HEK293 (cell line): ENCODE measurements around the gene DNAJC3.
"Not testable (repeated sequence)": the region's sequence is repeated elsewhere in the genome, so short reads cannot be mapped to it uniquely, and the experiment has no call there.

ENCODE experiments used
- CTCF ChIA-PET: fragments of 350-600 bp; formaldehyde crosslinking; extraction: SDS; loops from one replicate; lab custom pipeline; 2021; ENCODE audit warnings: antibody characterized with exemption; lab: Yijun Ruan, JAX
- POLR2A ChIA-PET: fragments of 300-600 bp; formaldehyde crosslinking; extraction: SDS; loops from one replicate; lab custom pipeline; 2020; ENCODE audit warnings: antibody characterized with exemption, inconsistent platforms; lab: Yijun Ruan, JAX
- H3K27ac ChIP-seq: fragments of 200-500 bp; sonication (Bioruptor generic); 2 replicates; pipeline ENCODE4 v1.5.1; 2014; ENCODE audit warnings: low read depth, low read length, control low read depth, inconsistent platforms; ENCODE audit errors: extremely low read depth
- H3K36me3 ChIP-seq, 2 experiments: fragments of 200-500 bp in 1 of 2; sonication (Bioruptor generic) in 1 of 2; 1 replicate in 1 of 2; 2 replicates in 1 of 2; pipeline ENCODE4 v1.5.1; 2014 to 2017; ENCODE audit warnings: inconsistent platforms in 2 of 2, low read length in 2 of 2; ENCODE audit not compliant: control insufficient read depth in 2 of 2, insufficient read depth in 1 of 2
- H3K4me1 ChIP-seq: fragments of 200-500 bp; sonication (Bioruptor generic); 2 replicates; pipeline ENCODE4 v1.5.1; 2014; ENCODE audit warnings: mild to moderate bottlenecking, low read length, inconsistent platforms; ENCODE audit not compliant: control insufficient read depth, insufficient read depth
- H3K4me3 ChIP-seq: 2 replicates; pipeline ENCODE4 v1.5.1; 2011; ENCODE audit warnings: low read depth, mild to moderate bottlenecking, control low read depth, low read length, moderate library complexity
- H3K9me3 ChIP-seq: fragments of 200-500 bp; sonication (Bioruptor generic); 2 replicates; pipeline ENCODE4 v1.5.1; 2014; ENCODE audit warnings: low read depth, low read length, inconsistent platforms; ENCODE audit not compliant: control insufficient read depth, insufficient read depth
- BCL11A ChIP-seq: fragments of 450-650 bp; formaldehyde crosslinking; IDR thresholded peaks from 2 replicates; pipeline ENCODE4 v1.5.1; 2016; ENCODE audit warnings: low read depth, missing biosample characterization, missing genetic modification characterization
- FEZF1 ChIP-seq: fragments of 450-650 bp; formaldehyde crosslinking; IDR thresholded peaks from 2 replicates; pipeline ENCODE4 v1.5.1; 2016; ENCODE audit warnings: missing biosample characterization, missing genetic modification characterization
- GLI2 ChIP-seq: fragments of 450-650 bp; formaldehyde crosslinking; IDR thresholded peaks from 2 replicates; pipeline ENCODE4; 2017; ENCODE audit warnings: missing biosample characterization, missing genetic modification characterization, low read depth, borderline replicate concordance
- GLIS2 ChIP-seq: fragments of 450-650 bp; formaldehyde crosslinking; IDR thresholded peaks from 2 replicates; pipeline ENCODE4 v1.5.1; 2016; ENCODE audit warnings: missing biosample characterization, missing genetic modification characterization
- HOXC10 ChIP-seq: sonication (generic); formaldehyde crosslinking; IDR thresholded peaks from 2 replicates; pipeline ENCODE4 v1.8.1; 2023; ENCODE audit warnings: mild to moderate bottlenecking, missing genetic modification reagents
- HOXD13 ChIP-seq: sonication (generic); formaldehyde crosslinking; IDR thresholded peaks from 2 replicates; pipeline ENCODE4 v1.8.0; 2022; ENCODE audit warnings: missing genetic modification reagents, borderline replicate concordance
- MZF1 ChIP-seq: fragments of 450-650 bp; formaldehyde crosslinking; IDR thresholded peaks from 2 replicates; pipeline ENCODE4 v1.5.1; 2017; ENCODE audit warnings: missing biosample characterization, missing genetic modification characterization, borderline replicate concordance
- SETDB1 ChIP-seq: IDR thresholded peaks from one replicate; pipeline ENCODE4 v1.6.1; 2017; ENCODE audit warnings: mild to moderate bottlenecking, low read length, moderate library complexity, mixed read lengths; ENCODE audit not compliant: insufficient read length
- SP7 ChIP-seq: fragments of 450-650 bp; formaldehyde crosslinking; IDR thresholded peaks from 2 replicates; pipeline ENCODE4 v1.5.1; 2016; ENCODE audit warnings: missing biosample characterization, missing genetic modification characterization
- ZNF174 ChIP-seq: fragments of 450-650 bp; formaldehyde crosslinking; IDR thresholded peaks from 2 replicates; pipeline ENCODE4 v1.5.0; 2017; ENCODE audit warnings: missing biosample characterization, mild to moderate bottlenecking, missing genetic modification characterization
- ZNF2 ChIP-seq: fragments of 450-650 bp; formaldehyde crosslinking; IDR thresholded peaks from 2 replicates; pipeline ENCODE4 v1.5.1; 2016; ENCODE audit warnings: missing biosample characterization, missing genetic modification characterization
- ZNF24 ChIP-seq: fragments of 450-650 bp; formaldehyde crosslinking; IDR thresholded peaks from 2 replicates; pipeline ENCODE4 v1.5.1; 2016; ENCODE audit warnings: missing biosample characterization, missing genetic modification characterization
- ZNF391 ChIP-seq: fragments of 450-650 bp; formaldehyde crosslinking; IDR thresholded peaks from 2 replicates; pipeline ENCODE4 v1.5.1; 2016; ENCODE audit warnings: low read depth, missing biosample characterization, missing genetic modification characterization, borderline replicate concordance
- ZNF433 ChIP-seq: fragments of 450-650 bp; formaldehyde crosslinking; IDR thresholded peaks from 2 replicates; pipeline ENCODE4 v1.5.1; 2016; ENCODE audit warnings: missing biosample characterization, missing genetic modification characterization, low read depth
- ZNF707 ChIP-seq: fragments of 450-650 bp; formaldehyde crosslinking; IDR thresholded peaks from 2 replicates; pipeline ENCODE4 v1.5.1; 2016; ENCODE audit warnings: missing biosample characterization, missing genetic modification characterization
- ZSCAN23 ChIP-seq: fragments of 450-650 bp; formaldehyde crosslinking; IDR thresholded peaks from 2 replicates; pipeline ENCODE4 v1.5.1; 2016; ENCODE audit warnings: missing biosample characterization, missing genetic modification characterization
- TF ChIP-seq, protein P1 (sequence below): fragments of 450-650 bp; formaldehyde crosslinking; IDR thresholded peaks from 2 replicates; pipeline ENCODE4 v1.5.1; 2016; ENCODE audit warnings: missing biosample characterization, missing genetic modification characterization
- TF ChIP-seq, protein P2 (sequence below): fragments of 450-650 bp; formaldehyde crosslinking; IDR thresholded peaks from 2 replicates; pipeline ENCODE4 v1.5.1; 2016; ENCODE audit warnings: missing biosample characterization, missing genetic modification characterization
- TF ChIP-seq, protein P3 (sequence below): fragments of 450-650 bp; formaldehyde crosslinking; IDR thresholded peaks from 2 replicates; pipeline ENCODE4 v1.5.1; 2017; ENCODE audit warnings: missing biosample characterization, missing genetic modification characterization
- TF ChIP-seq, protein P4 (sequence below): fragments of 450-650 bp; formaldehyde crosslinking; IDR thresholded peaks from 2 replicates; pipeline ENCODE4 v1.5.1; 2016; ENCODE audit warnings: missing biosample characterization, missing genetic modification characterization

Gene DNAJC3

DNA sequence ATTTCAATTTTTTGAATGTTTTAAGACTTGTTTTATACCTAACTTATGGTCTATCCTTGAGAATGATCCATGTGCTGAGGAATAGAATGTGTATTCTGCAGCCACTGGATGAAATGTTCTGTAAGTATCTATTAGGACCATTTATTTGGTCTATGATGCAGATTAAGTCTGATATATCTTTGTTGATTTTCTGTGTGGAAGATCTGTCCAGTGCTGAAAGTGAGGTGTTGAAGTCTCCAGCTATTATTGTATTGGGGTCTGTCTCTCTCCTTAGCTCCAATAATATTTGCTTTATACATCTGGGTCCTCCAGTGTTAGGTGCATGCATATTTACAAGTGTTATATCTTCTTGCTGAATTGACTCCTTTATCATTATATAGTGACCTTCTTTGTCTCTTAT is 9.7 kb upstream of the DNAJC3 start:
- H3K9me3 ChIP-seq, H3K36me3 ChIP-seq, H3K4me3 ChIP-seq, POLR2A ChIA-PET, H3K4me1 ChIP-seq, H3K27ac ChIP-seq: not testable (repeated sequence)
- TF ChIP-seq, protein P1, sequence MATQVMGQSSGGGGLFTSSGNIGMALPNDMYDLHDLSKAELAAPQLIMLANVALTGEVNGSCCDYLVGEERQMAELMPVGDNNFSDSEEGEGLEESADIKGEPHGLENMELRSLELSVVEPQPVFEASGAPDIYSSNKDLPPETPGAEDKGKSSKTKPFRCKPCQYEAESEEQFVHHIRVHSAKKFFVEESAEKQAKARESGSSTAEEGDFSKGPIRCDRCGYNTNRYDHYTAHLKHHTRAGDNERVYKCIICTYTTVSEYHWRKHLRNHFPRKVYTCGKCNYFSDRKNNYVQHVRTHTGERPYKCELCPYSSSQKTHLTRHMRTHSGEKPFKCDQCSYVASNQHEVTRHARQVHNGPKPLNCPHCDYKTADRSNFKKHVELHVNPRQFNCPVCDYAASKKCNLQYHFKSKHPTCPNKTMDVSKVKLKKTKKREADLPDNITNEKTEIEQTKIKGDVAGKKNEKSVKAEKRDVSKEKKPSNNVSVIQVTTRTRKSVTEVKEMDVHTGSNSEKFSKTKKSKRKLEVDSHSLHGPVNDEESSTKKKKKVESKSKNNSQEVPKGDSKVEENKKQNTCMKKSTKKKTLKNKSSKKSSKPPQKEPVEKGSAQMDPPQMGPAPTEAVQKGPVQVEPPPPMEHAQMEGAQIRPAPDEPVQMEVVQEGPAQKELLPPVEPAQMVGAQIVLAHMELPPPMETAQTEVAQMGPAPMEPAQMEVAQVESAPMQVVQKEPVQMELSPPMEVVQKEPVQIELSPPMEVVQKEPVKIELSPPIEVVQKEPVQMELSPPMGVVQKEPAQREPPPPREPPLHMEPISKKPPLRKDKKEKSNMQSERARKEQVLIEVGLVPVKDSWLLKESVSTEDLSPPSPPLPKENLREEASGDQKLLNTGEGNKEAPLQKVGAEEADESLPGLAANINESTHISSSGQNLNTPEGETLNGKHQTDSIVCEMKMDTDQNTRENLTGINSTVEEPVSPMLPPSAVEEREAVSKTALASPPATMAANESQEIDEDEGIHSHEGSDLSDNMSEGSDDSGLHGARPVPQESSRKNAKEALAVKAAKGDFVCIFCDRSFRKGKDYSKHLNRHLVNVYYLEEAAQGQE (tag by site-specific recombination), result peak; percentile 55; the same call in 1 of the 2 replicates
- CTCF ChIA-PET, result interaction anchor here (0.7 kb wide), 1 partner anchor 29 kb away, joined by 5 read pairs; no protein-coding TSS in a partner anchor

DNA sequence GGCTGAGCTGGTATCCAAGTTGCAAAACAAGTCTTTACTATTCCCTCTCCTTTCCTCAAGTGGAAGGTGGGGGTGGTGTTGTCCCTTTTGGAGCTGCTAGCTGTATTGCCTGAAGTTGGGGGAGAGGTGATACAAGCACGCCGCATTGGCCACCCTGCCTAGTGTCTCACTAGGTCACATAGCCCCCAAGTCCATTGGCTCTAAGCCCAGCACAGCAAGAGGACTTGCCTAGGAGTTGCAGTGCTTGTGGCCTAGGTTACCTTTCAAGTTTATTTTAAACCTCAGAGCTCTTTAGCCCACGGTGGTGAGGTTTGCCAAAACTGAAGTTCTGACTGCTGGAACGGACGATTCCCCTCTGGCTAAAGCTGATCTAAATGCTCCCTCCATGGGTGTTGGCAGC is 5.3 kb upstream of the DNAJC3 start:
- Histone ChIP-seq H3K9me3 (no peaks in the 10 kb centered on the region), H3K4me1 (no peaks in the 10 kb centered on the region), H3K4me3 (no peak overlapping the region), H3K36me3 (no peaks in the 10 kb centered on the region), H3K27ac (no peak overlapping the region)
- ChIA-PET CTCF (no interaction called here), POLR2A (no interaction called here)
- TF ChIP-seq GLIS2 (tag by site-specific recombination) (no peak), FEZF1 (tag by site-specific recombination) (no peak), HOXC10 (CRISPR knock-in tag) (no peak), ZNF433 (tag by site-specific recombination) (no peak), ZNF174 (no peak), SETDB1 (no peak), MZF1 (tag by site-specific recombination) (no peak), HOXD13 (CRISPR knock-in tag) (no peak)
- TF ChIP-seq, protein P2, sequence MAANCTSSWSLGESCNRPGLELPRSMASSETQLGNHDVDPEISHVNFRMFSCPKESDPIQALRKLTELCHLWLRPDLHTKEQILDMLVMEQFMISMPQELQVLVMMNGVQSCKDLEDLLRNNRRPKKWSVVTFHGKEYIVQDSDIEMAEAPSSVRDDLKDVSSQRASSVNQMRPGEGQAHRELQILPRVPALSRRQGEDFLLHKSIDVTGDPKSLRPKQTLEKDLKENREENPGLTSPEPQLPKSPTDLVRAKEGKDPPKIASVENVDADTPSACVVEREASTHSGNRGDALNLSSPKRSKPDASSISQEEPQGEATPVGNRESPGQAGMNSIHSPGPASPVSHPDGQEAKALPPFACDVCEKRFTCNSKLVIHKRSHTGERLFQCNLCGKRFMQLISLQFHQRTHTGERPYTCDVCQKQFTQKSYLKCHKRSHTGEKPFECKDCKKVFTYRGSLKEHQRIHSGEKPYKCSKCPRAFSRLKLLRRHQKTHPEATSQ (tag by site-specific recombination), result no peak

DNA sequence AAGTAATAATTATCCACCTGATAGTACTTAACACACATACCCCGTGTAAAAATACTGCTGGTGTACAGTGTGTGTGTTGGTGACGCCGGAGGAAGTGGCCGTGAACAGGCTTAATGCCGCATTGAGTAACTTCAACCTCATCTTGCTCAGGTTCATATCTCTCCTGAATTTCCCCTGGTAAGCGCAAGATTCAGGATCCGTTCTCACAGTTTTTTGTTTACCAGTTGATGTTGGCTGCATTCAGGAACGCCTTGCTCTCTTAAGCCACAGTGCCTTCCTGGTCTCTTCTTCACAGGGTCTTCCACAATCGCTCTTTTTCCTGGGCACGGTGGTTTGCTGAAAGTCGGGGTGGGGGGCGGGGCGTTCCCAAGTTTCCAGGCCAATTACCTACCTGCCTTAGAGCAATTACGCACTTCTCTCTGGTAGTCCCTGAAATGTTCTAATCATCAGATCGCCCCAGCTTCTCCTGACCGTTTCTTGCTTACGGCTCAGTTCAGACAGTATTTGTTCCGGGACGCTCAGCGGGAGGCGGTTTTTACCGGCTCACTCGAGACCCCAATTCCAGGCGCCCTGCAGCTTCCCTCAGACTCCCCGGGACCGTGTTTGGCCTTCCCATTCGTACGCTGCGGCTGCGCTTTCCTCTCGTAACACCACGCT is 706 bp upstream of the DNAJC3 start:
- Histone ChIP-seq H3K4me3 (peak overlapping the region; percentile 85), H3K36me3 (no peaks in the 10 kb centered on the region), H3K4me1 (no peaks in the 10 kb centered on the region), H3K27ac (peak overlapping the region; percentile 89), H3K9me3 (no peaks in the 10 kb centered on the region)
- CTCF ChIA-PET, result no interaction called here
- POLR2A ChIA-PET, result interaction anchor here (0.9 to 1.3 kb wide), 14 partner anchors 15 to 377 kb away, joined by 3 to 19 read pairs (median 4); partner anchors contain the start of genes DZIP1 and UGGT2
- TF ChIP-seq ZNF2, result peak; percentile 89
- TF ChIP-seq, protein P3, sequence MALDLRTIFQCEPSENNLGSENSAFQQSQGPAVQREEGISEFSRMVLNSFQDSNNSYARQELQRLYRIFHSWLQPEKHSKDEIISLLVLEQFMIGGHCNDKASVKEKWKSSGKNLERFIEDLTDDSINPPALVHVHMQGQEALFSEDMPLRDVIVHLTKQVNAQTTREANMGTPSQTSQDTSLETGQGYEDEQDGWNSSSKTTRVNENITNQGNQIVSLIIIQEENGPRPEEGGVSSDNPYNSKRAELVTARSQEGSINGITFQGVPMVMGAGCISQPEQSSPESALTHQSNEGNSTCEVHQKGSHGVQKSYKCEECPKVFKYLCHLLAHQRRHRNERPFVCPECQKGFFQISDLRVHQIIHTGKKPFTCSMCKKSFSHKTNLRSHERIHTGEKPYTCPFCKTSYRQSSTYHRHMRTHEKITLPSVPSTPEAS (tag by site-specific recombination), result 0 out of 2 replicates have a peak, but pooled peaks have one; percentile 34
- peak; percentile 40 for TF ChIP-seq SP7 (tag by site-specific recombination)
- TF ChIP-seq, protein P4, sequence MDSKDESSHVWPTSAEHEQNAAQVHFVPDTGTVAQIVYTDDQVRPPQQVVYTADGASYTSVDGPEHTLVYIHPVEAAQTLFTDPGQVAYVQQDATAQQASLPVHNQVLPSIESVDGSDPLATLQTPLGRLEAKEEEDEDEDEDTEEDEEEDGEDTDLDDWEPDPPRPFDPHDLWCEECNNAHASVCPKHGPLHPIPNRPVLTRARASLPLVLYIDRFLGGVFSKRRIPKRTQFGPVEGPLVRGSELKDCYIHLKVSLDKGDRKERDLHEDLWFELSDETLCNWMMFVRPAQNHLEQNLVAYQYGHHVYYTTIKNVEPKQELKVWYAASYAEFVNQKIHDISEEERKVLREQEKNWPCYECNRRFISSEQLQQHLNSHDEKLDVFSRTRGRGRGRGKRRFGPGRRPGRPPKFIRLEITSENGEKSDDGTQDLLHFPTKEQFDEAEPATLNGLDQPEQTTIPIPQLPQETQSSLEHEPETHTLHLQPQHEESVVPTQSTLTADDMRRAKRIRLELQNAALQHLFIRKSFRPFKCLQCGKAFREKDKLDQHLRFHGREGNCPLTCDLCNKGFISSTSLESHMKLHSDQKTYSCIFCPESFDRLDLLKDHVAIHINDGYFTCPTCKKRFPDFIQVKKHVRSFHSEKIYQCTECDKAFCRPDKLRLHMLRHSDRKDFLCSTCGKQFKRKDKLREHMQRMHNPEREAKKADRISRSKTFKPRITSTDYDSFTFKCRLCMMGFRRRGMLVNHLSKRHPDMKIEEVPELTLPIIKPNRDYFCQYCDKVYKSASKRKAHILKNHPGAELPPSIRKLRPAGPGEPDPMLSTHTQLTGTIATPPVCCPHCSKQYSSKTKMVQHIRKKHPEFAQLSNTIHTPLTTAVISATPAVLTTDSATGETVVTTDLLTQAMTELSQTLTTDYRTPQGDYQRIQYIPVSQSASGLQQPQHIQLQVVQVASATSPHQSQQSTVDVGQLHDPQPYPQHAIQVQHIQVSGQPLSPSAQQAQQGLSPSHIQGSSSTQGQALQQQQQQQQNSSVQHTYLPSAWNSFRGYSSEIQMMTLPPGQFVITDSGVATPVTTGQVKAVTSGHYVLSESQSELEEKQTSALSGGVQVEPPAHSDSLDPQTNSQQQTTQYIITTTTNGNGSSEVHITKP, result 0 out of 2 replicates have a peak, but pooled peaks have one; percentile 36
- no peak for TF ChIP-seq GLI2 (tag by site-specific recombination)
- TF ChIP-seq ZNF24 (tag by site-specific recombination), result peak; percentile 65; the same call in 1 of the 2 replicates
- TF ChIP-seq BCL11A (tag by site-specific recombination), result no peak
- no peak for TF ChIP-seq ZNF707 (tag by site-specific recombination)
- TF ChIP-seq ZNF391, result 0 out of 2 replicates have a peak, but pooled peaks have one; percentile 48
- 0 out of 2 replicates have a peak, but pooled peaks have one; percentile 22 for TF ChIP-seq ZSCAN23 (tag by site-specific recombination)
